Hindlimb muscle (tissue), 1 donor: ENCODE data around the gene CEACAM18. TPM values are rescaled to one million over a fixed set of nuclear protein-coding genes. Genes with fewer than 3 reads are reported as not detected.

Source experiments
- DNase-seq: peaks from one replicate; pipeline ENCODE4 v3.0.0-alpha.2; 2013
- polyA plus RNA-seq: library from polyadenylated mRNA; unstranded; fragments of 120-200 nt; gene quantifications from one replicate; pipeline ENCODE4 v1.2.1, GENCODE V29; 2013; ENCODE audit not compliant: insufficient read length

The CEACAM18 gene
- polyA plus RNA-seq, 1 donor = not detected

DNA sequence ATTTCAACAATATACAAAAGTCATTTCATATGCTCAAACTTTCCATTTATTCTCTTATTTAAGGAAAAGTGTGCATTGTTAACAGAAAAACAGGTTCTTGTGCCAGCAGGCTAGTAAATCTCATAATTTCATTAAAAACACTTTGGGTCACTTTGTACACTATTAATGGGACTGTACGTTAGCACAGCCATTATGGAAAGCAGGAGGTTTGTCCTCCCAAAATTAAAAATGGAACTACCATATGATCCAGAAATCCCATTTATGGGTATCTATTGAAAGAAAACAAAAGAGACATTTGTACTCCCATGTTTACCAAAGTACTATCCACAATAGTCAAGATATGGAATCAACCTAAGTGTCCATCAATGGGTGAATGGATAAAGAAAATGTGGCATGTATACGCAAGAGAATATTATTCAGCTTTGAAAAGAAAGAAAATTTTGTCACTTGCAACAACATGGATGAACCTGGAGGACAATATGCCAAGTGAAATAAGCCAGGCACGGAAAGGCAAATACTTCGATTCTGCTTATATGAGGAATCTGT is 61.6 kb downstream of the CEACAM18 start:
- no peak for DNase-seq

Other genes starting within 250 kb of the CEACAM18 start
- not detected for gene SIGLECL1, start 227.5 kb upstream of the CEACAM18 start, polyA plus RNA-seq
- gene IGLON5, start 166.9 kb upstream of the CEACAM18 start, polyA plus RNA-seq = 0.08 TPM
- 1.3 TPM for gene VSIG10L, start 136.4 kb upstream of the CEACAM18 start, polyA plus RNA-seq
- gene ETFB, start 112.2 kb upstream of the CEACAM18 start, polyA plus RNA-seq = 50.3 TPM
- gene CLDND2, start 109.5 kb upstream of the CEACAM18 start, polyA plus RNA-seq = 2.2 TPM
- 2.8 TPM for gene NKG7, start 105.9 kb upstream of the CEACAM18 start, polyA plus RNA-seq
- gene LIM2, start 90.6 kb upstream of the CEACAM18 start, polyA plus RNA-seq = not detected
- gene C19orf84, start 87.9 kb upstream of the CEACAM18 start, polyA plus RNA-seq = not detected
- gene SIGLEC10, start 60.9 kb upstream of the CEACAM18 start, polyA plus RNA-seq = 1.7 TPM
- gene SIGLEC8, start 20.1 kb upstream of the CEACAM18 start, polyA plus RNA-seq = 0.10 TPM
- gene SIGLEC12, start 23.3 kb downstream of the CEACAM18 start, polyA plus RNA-seq = 0.22 TPM
- not detected for gene SIGLEC6, start 53.1 kb downstream of the CEACAM18 start, polyA plus RNA-seq
- gene ZNF175, start 92.7 kb downstream of the CEACAM18 start, polyA plus RNA-seq = 6.6 TPM
- gene SIGLEC5, start 151.9 kb downstream of the CEACAM18 start, polyA plus RNA-seq = 0.35 TPM
- gene SIGLEC14, start 168.3 kb downstream of the CEACAM18 start, polyA plus RNA-seq = 1.9 TPM
- gene SPACA6, start 214.8 kb downstream of the CEACAM18 start, polyA plus RNA-seq = 9.1 TPM
- gene HAS1, start 245.5 kb downstream of the CEACAM18 start, polyA plus RNA-seq = not detected